ENCODE results near the gene RHBDL2. TPM values are rescaled to one million over a fixed set of nuclear protein-coding genes. Genes with fewer than 3 reads are reported as not detected.

The RHBDL2 gene
- total and polyA plus RNA-seq, 9 of the 15 experiments (the other 6 are each of a cell fraction or from before 2014, with no cell fraction given) = not detected

DNA sequence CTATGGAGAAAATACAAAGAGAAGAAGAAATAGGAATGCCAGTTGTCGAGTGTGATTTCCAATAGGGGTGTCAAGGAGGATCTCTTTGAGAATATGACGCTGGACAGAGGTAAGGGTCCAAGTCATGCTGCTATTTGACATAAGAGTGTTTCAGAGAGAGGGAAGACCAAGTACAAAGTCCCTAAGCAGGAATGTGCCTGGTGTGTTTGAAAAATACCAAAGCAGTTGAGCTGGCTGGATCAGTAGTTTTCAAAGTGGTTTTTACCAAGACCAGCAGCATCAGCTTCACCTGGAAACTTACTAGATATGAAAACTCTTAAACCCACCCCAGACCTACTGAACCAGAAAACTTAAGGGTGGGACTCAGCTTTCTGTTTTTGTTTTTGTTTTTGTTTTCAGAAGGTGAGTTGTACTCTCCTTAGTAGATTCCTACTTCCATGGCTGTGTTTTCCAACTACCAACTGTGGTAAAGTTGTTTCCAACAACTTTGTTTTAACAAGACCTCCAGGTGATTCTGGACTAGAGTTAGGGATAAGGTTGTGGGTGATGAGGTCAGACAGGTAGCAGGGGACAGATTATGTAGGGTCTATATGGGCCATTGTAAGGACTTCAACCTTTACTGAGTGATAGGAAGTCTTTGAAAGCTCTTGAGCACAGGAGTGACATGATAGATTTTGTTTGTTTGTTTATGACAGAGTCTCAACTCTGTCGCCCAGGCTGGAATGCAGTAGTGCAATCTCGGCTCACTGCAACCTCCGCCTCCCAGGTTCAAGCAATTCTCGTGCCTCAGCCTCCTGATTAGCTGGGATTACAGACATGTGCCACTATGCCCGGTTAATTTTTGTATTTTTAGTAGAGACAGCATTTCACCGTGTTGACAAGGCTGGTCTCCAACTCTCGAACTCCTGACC lies 53.0 kb downstream of the RHBDL2 start:
- H3K79me2 ChIP-seq (ENCODE audit: control insufficient read depth, insufficient read depth, low read length) = no peaks in the 10 kb centered on the region
- no peaks in the 10 kb centered on the region for H3K4me1 ChIP-seq (replicated peaks in 1 of 2; ENCODE audit: control insufficient read depth in 2 of 2, insufficient read depth in 2 of 2, low read length in 2 of 2)
- no peak for DNase-seq (ENCODE audit: extremely low read depth in 1 of 4, low spot score in 3 of 4)
- H3K27me3 ChIP-seq (ENCODE audit: control insufficient read depth in 2 of 2, insufficient read depth in 2 of 2, low read length in 2 of 2) = peaks cover 8 to 17% of the 10 kb centered on the region in 2 experiments; a peak in 4 of 5 replicates
- no peak overlapping the region for H2AFZ ChIP-seq (ENCODE audit: low read depth, low read length)
- no peak overlapping the region for H3K27ac ChIP-seq (ENCODE audit: extremely low read depth, low read depth, low read length)
- no peak for ATAC-seq
- H3K9me3 ChIP-seq (replicated peaks; ENCODE audit: control insufficient read depth, insufficient read depth, low read depth, low read length) = no peaks in the 10 kb centered on the region
- FAIRE-seq = no peak
- ChIA-PET CTCF (ENCODE audit: low intra/inter-chr PET ratio) (no interaction called here), POLR2A (no interaction called here)
- H4K20me1 ChIP-seq (replicated peaks; ENCODE audit: control insufficient read depth, insufficient read depth, low read length) = no peaks in the 10 kb centered on the region
- 6% methylated on average over 9 of the region's 9 CpGs for WGBS (ENCODE audit: insufficient coverage, low coverage, missing lambda C conversion rate)
- no peaks in the 10 kb centered on the region for H3K9me1 ChIP-seq (ENCODE audit: control insufficient read depth, insufficient read depth, low read length)
- no peak overlapping the region for H3K9ac ChIP-seq (ENCODE audit: insufficient read depth in 1 of 2, low read depth in 2 of 2, low read length in 2 of 2)
- no peak overlapping the region for H3K4me3 ChIP-seq
- no peak overlapping the region for H3K4me2 ChIP-seq (ENCODE audit: insufficient read depth, low read length)
- intact Hi-C loops (cut with micrococcal nuclease) = no loop called here
- no TSS peak for BruUV-seq (replicated peaks)
- in situ Hi-C loops (cut with MboI) = no loop called here
- TF ChIP-seq, protein P1, sequence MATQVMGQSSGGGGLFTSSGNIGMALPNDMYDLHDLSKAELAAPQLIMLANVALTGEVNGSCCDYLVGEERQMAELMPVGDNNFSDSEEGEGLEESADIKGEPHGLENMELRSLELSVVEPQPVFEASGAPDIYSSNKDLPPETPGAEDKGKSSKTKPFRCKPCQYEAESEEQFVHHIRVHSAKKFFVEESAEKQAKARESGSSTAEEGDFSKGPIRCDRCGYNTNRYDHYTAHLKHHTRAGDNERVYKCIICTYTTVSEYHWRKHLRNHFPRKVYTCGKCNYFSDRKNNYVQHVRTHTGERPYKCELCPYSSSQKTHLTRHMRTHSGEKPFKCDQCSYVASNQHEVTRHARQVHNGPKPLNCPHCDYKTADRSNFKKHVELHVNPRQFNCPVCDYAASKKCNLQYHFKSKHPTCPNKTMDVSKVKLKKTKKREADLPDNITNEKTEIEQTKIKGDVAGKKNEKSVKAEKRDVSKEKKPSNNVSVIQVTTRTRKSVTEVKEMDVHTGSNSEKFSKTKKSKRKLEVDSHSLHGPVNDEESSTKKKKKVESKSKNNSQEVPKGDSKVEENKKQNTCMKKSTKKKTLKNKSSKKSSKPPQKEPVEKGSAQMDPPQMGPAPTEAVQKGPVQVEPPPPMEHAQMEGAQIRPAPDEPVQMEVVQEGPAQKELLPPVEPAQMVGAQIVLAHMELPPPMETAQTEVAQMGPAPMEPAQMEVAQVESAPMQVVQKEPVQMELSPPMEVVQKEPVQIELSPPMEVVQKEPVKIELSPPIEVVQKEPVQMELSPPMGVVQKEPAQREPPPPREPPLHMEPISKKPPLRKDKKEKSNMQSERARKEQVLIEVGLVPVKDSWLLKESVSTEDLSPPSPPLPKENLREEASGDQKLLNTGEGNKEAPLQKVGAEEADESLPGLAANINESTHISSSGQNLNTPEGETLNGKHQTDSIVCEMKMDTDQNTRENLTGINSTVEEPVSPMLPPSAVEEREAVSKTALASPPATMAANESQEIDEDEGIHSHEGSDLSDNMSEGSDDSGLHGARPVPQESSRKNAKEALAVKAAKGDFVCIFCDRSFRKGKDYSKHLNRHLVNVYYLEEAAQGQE (IDR thresholded peaks at IDR 0.05; ENCODE audit: borderline replicate concordance) = no peak
- TF ChIP-seq, protein P1 (CRISPR knock-in tag; IDR thresholded peaks at IDR 0.05; ENCODE audit: low read depth) = no peak
- TF ChIP-seq, protein P2, sequence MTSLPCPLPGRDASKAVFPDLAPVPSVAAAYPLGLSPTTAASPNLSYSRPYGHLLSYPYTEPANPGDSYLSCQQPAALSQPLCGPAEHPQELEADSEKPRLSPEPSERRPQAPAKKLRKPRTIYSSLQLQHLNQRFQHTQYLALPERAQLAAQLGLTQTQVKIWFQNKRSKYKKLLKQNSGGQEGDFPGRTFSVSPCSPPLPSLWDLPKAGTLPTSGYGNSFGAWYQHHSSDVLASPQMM (CRISPR knock-in tag; IDR thresholded peaks at IDR 0.05) = no peak
- TF ChIP-seq CEBPG (CRISPR knock-in tag; IDR thresholded peaks at IDR 0.05) (no peak), CEBPG (tag; conservative IDR thresholded peaks at IDR 0.05 in 1 of 2, IDR thresholded peaks at IDR 0.05 in 1 of 2) (no peak)
- H3K36me3 ChIP-seq (ENCODE audit: control insufficient read depth, insufficient read depth, low read length) = no peaks in the 10 kb centered on the region

Measured in K562 (cell line).